Activated CD4-positive, alpha-beta T cell treated with anti-CD3 and anti-CD28 coated beads, Interleukin-2, amount 10 ng/mL, durations not matched to agents 7 days and 5 days (primary cell): Measurements from ENCODE around the gene EYA2. TPM values are rescaled to one million over a fixed set of nuclear protein-coding genes. Genes with fewer than 3 reads are reported as not detected.

ENCODE experiments used
- CTCF ChIA-PET: fragments of 350-600 bp; sonication (Branson Sonifier 250); formaldehyde crosslinking; loops from one replicate; lab custom pipeline; 2021; ENCODE audit warnings: antibody characterized with exemption; lab: Charles Lee
- POLR2A ChIA-PET: fragments of 350-600 bp; sonication (Branson Sonifier 250); formaldehyde crosslinking; loops from one replicate; lab custom pipeline; 2021; ENCODE audit warnings: antibody characterized with exemption; lab: Charles Lee
- DNase-seq: peaks from one replicate; pipeline ENCODE4 v3.0.0-alpha.2; 2020
- H3K27ac Mint-ChIP-seq: one replicate; pipeline ENCODE4 v1.8.0; 2021; ENCODE audit warnings: mild to moderate bottlenecking, moderate library complexity, mixed read lengths
- H3K27me3 Mint-ChIP-seq: one replicate; pipeline ENCODE4 v1.8.0; 2021; ENCODE audit warnings: mixed read lengths
- H3K36me3 Mint-ChIP-seq: one replicate; pipeline ENCODE4 v1.8.0; 2021; ENCODE audit warnings: low read depth, mixed read lengths
- H3K4me1 Mint-ChIP-seq: one replicate; pipeline ENCODE4 v1.8.0; 2021; ENCODE audit warnings: mixed read lengths
- H3K4me3 Mint-ChIP-seq: one replicate; pipeline ENCODE4 v1.8.0; 2021; ENCODE audit warnings: mild to moderate bottlenecking, moderate library complexity, mixed read lengths
- H3K9me3 Mint-ChIP-seq: one replicate; pipeline ENCODE4 v1.8.0; 2021; ENCODE audit warnings: mixed read lengths
- total RNA-seq, 2 experiments: library from RNA; stranded (reverse); gene quantifications; one replicate each; pipeline ENCODE4 v1.2.3, GENCODE V29; 2021

Gene EYA2
- total RNA-seq, 2 experiments from 2014 or later = not detected

DNA sequence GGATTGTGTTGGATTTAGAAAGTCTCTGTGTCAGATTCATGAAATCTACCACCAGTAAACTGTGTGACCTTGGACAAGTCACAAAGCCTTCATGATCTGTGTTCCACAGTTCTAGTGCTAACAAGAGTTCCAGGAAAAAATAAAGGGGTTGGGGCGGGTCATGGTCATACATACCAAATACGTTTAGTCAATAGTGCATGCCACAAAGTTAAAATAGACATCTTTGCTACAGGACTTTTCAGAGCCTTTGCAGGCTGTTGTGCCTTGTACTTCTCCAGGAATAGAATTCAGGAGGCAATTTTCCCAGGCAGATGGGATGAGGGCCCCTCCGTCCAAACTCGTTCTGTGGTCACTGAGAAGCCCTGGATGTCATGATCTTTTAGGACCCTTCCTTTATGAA, 127.2 kb downstream of the EYA2 start:
- Mint-ChIP-seq H3K36me3 (no peaks in the 10 kb centered on the region), H3K9me3 (no peaks in the 10 kb centered on the region), H3K27ac (no peak overlapping the region), H3K4me1 (no peaks in the 10 kb centered on the region), H3K27me3 (peaks cover 33% of the 10 kb centered on the region), H3K4me3 (no peak overlapping the region)
- POLR2A ChIA-PET = no interaction called here
- no peak for DNase-seq
- CTCF ChIA-PET = no interaction called here

DNA sequence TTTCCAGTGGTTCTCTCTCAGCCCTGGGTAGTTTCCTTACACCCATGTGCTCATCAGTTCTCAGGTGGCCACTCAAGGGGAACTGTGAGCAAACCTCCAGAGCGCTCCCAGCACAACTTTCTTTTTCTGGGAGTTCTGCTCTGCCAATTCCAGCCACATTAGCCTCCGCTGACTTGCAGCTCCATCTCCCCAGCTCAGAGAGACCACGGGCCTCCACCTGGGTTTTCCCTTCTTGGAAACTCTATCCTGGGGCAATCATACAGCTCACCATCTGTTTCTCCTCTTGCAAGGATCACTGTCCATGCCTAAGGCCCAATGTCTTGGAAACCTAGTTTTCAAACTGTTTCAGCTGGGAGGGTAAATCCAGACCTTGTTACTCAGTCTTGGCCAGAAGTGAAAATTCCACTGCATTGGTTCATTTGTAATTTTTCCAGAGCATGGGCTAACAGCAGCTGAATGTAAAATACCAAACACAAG, 129.9 kb downstream of the EYA2 start:
- Mint-ChIP-seq H3K4me3 (no peak overlapping the region), H3K4me1 (no peaks in the 10 kb centered on the region), H3K9me3 (peaks cover 3% of the 10 kb centered on the region), H3K27me3 (peaks cover 35% of the 10 kb centered on the region), H3K27ac (no peak overlapping the region), H3K36me3 (no peaks in the 10 kb centered on the region)
- POLR2A ChIA-PET = no interaction called here
- CTCF ChIA-PET = no interaction called here
- no peak for DNase-seq

DNA sequence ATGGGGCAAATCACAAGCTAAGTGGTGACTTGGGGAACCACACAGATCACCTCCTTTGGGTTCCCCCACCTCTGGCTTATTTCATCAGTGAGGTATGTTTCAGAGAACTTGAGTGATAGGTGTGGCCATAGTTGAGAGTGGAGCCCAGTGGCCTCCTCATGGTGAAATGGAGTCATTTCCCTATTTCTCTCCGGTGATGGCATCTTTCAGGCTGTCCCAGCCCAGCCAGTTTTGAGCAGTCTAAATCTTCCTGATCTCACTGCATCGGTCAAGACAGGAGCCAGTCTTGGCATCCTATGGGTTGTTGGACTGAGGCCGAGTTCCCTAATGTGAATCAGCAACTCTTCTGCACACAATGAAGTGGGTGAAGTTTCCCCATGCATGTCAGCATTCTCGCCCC, 132.4 kb downstream of the EYA2 start:
- ChIA-PET CTCF (interaction anchor here (0.7 kb wide), 1 partner anchor 200 kb away, joined by 3 read pairs; no protein-coding TSS in a partner anchor), POLR2A (no interaction called here)
- Mint-ChIP-seq H3K9me3 (peaks cover 5% of the 10 kb centered on the region), H3K4me1 (no peaks in the 10 kb centered on the region), H3K27ac (no peak overlapping the region), H3K36me3 (no peaks in the 10 kb centered on the region), H3K4me3 (no peak overlapping the region), H3K27me3 (peaks cover 35% of the 10 kb centered on the region)
- no peak for DNase-seq

DNA sequence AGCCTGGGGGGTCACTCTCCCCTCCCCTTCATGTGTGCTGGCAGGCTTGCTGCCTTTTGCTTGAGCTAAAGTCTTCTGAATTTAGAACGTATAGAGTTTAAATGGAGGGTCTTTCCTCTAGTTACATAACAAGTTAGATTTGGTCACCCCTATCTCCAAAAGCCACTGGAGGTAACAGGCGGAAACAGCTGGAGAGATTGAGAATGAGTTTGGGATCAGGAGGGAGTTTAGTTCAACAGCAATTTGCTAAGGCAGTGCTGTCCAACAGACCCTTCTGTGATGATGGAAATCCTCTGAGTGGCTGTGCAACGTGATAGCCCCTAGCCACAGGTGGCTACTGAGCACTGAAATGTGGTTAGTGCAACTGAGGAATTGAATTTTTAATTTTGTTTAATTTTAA, 132.8 kb downstream of the EYA2 start:
- Mint-ChIP-seq H3K27me3 (peaks cover 35% of the 10 kb centered on the region), H3K9me3 (peaks cover 5% of the 10 kb centered on the region), H3K27ac (no peak overlapping the region), H3K4me1 (no peaks in the 10 kb centered on the region), H3K36me3 (no peaks in the 10 kb centered on the region), H3K4me3 (no peak overlapping the region)
- CTCF ChIA-PET = interaction anchor here (0.7 kb wide), 1 partner anchor 199 kb away, joined by 3 read pairs; no protein-coding TSS in a partner anchor
- POLR2A ChIA-PET = no interaction called here
- DNase-seq = no peak

DNA sequence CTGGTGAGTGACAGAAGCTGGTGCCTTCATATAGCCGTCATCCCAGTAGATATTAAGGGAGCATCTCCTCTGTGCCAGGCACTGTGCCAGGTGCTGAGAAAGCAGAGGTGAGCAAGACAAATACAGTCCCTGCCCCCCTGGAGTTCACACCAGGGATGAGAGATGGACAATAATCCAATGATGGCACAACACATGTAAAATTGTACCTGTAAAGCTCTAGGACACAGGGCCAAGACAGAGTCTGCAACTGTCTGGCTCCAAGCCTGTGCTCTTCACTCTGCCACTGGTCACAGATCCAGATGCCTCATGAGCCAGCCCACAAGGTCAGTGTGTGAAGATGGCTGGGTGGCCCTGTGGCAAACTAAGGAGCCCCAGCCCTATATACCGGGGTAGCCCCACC, 133.8 kb downstream of the EYA2 start:
- no peaks in the 10 kb centered on the region for H3K36me3 Mint-ChIP-seq
- peaks cover 5% of the 10 kb centered on the region for H3K9me3 Mint-ChIP-seq
- no peak overlapping the region for H3K4me3 Mint-ChIP-seq
- POLR2A ChIA-PET = no interaction called here
- DNase-seq = no peak
- H3K27me3 Mint-ChIP-seq = peaks cover 32% of the 10 kb centered on the region
- no peaks in the 10 kb centered on the region for H3K4me1 Mint-ChIP-seq
- no peak overlapping the region for H3K27ac Mint-ChIP-seq
- CTCF ChIA-PET = interaction anchor here (1.2 kb wide), 1 partner anchor 12 kb away, joined by 3 read pairs; no protein-coding TSS in a partner anchor

DNA sequence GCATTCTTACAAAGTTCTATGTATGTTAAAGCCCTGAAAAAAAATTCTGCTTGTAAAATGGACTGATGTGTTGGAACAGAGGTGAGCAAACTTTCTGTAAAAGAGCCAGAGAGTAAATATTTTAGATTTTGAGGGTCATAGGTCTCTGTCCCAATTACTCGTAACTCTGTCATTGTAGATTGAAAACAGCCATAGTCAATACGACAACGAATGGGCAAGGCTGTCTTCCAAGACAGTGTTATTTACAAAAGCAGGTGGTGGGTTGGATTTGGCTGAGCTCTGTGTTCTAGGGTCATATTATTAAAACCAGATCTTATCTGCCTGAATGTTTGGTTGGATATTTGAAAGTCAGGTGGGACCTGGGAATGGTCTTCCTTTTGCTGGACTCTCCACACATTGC, 135.2 kb downstream of the EYA2 start:
- peaks cover 20% of the 10 kb centered on the region for H3K27me3 Mint-ChIP-seq
- H3K4me1 Mint-ChIP-seq = no peaks in the 10 kb centered on the region
- ChIA-PET POLR2A (no interaction called here), CTCF (no interaction called here)
- no peak overlapping the region for H3K4me3 Mint-ChIP-seq
- H3K9me3 Mint-ChIP-seq = peaks cover 5% of the 10 kb centered on the region
- H3K27ac Mint-ChIP-seq = no peak overlapping the region
- DNase-seq = no peak
- H3K36me3 Mint-ChIP-seq = no peaks in the 10 kb centered on the region

DNA sequence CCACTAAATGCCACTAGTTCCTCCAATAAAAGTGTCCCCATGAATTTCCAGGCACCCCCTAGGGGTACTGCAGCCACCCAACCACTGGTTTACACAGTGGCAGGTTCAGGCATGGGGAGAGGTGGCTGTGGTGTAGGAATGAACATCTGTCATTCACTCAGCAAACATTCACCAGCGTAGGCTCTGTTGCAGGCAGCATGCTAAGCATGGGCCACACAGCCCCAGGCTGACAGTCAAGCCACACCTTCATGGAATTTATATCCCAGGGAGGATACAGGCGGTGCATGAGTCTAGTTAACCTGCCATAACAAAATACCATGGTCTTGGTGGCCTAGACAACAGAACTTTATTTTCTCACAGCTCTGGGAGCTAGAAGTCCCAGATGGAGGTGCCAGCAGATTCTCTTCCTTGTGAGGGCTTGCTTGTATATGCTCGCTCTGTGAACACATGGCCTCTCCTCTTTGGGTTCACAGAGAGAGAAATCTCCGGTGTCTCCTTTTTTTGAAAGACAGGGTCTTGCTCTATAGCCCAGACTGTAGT, 135.7 kb downstream of the EYA2 start:
- no peaks in the 10 kb centered on the region for H3K36me3 Mint-ChIP-seq
- H3K9me3 Mint-ChIP-seq = peaks cover 5% of the 10 kb centered on the region
- no peaks in the 10 kb centered on the region for H3K4me1 Mint-ChIP-seq
- ChIA-PET CTCF (no interaction called here), POLR2A (no interaction called here)
- peaks cover 15% of the 10 kb centered on the region for H3K27me3 Mint-ChIP-seq
- no peak overlapping the region for H3K4me3 Mint-ChIP-seq
- no peak overlapping the region for H3K27ac Mint-ChIP-seq
- no peak for DNase-seq

DNA sequence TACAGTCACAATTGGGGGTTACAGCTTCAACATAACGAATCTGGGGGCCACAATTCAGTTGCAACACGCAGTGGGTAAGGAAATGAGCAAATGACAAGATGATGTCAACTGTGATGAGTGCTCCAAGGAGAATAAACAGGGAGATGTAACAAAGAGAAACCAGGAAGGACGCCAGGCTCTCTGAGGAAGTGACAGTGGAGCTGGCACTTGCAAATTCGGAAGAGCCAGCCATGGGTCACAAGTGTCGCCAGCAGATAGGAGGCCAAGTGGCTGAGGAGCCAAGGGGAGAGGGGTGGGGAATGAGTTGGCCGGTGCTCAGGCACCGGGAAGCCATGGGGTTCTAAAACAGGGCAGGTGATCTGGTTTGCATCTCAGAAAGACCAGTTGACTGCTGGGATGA, 136.4 kb downstream of the EYA2 start:
- DNase-seq = no peak
- H3K9me3 Mint-ChIP-seq = peaks cover 5% of the 10 kb centered on the region
- H3K36me3 Mint-ChIP-seq = no peaks in the 10 kb centered on the region
- H3K4me3 Mint-ChIP-seq = no peak overlapping the region
- H3K4me1 Mint-ChIP-seq = no peaks in the 10 kb centered on the region
- ChIA-PET CTCF (no interaction called here), POLR2A (no interaction called here)
- H3K27ac Mint-ChIP-seq = no peak overlapping the region
- peaks cover 15% of the 10 kb centered on the region for H3K27me3 Mint-ChIP-seq

DNA sequence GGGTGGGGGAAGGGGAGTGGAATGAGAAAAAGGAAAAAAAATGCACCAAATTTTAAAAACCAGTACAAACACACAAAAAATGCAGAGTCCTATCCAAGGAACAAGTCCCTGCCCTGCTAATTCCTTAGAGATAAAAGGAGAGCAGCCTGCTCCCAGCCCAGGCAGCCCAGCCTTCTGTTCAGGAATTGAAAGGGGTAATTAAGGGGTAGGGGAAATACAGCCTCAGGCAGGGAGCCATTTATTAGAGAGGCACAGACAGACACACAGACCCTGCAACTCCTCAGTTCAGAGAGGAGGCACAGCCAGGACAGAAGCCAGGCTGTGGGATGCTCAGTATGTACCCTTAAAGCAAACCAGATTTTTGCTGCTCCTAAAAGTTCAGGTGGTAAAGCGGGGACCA, 137.2 kb downstream of the EYA2 start:
- POLR2A ChIA-PET = no interaction called here
- Mint-ChIP-seq H3K27me3 (peaks cover 11% of the 10 kb centered on the region), H3K9me3 (peaks cover 5% of the 10 kb centered on the region), H3K36me3 (no peaks in the 10 kb centered on the region), H3K4me3 (no peak overlapping the region), H3K4me1 (no peaks in the 10 kb centered on the region), H3K27ac (no peak overlapping the region)
- CTCF ChIA-PET = no interaction called here
- DNase-seq = no peak

DNA sequence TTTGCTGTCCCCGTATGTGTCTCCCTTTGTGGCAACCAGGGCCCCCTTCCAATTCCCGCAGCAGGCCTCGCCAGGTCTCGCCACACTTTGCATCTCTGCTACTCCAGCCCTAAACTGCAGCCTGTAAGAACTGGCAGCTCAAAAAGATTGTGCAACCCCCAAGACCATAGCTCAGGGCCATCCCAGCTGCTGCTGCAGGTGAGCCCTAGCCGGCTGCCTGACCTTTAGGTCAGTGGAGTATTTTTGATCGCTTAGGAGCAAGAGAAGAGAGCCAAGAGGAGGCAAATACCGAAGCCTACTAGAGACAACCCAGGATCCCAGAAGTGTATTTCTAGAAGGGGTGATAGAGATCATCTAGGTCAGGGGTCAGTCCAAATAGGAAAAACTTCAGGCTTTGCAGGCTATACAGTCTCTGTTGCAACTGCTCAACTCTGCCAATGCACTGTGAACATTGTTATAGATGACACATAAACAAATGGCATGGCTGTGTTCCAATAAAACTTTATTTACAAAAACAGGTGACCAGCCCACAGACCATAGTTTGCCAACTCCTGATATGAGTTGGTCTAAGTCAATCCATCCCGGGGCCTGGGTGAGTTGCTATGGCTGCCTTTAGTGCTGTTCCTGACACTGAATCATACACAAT, 138.4 kb downstream of the EYA2 start:
- Mint-ChIP-seq H3K4me1 (no peaks in the 10 kb centered on the region), H3K27me3 (peaks cover 8% of the 10 kb centered on the region), H3K27ac (no peak overlapping the region), H3K4me3 (no peak overlapping the region), H3K9me3 (peaks cover 5% of the 10 kb centered on the region), H3K36me3 (no peaks in the 10 kb centered on the region)
- ChIA-PET POLR2A (interaction anchor here (0.6 kb wide), 1 partner anchor 16 kb away, joined by 3 read pairs; no protein-coding TSS in a partner anchor), CTCF (interaction anchor here (0.8 kb wide), 1 partner anchor 137 kb away, joined by 3 read pairs; no protein-coding TSS in a partner anchor)
- DNase-seq = no peak

DNA sequence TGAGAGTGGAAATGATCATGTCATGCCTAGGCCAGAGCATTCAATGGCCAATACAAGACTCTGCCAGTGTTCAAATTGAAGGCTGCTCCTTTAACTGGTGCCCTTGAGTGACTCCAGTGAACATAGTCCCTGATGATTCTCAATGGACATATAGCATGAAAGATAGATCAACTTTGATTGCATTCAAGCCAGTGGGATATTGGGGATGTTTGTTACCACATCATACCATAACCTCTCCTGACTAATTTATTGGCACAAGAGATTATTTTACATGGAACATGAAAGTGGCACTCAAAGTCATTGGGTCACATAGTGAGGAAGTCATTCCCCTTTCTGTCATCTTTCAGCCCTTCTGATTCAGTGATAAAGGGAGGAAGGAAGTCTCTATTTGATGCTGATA, 139.0 kb downstream of the EYA2 start:
- ChIA-PET POLR2A (no interaction called here), CTCF (no interaction called here)
- no peak overlapping the region for H3K27ac Mint-ChIP-seq
- H3K4me1 Mint-ChIP-seq = no peaks in the 10 kb centered on the region
- H3K36me3 Mint-ChIP-seq = no peaks in the 10 kb centered on the region
- peaks cover 5% of the 10 kb centered on the region for H3K9me3 Mint-ChIP-seq
- H3K27me3 Mint-ChIP-seq = peaks cover 8% of the 10 kb centered on the region
- DNase-seq = no peak
- H3K4me3 Mint-ChIP-seq = no peak overlapping the region

DNA sequence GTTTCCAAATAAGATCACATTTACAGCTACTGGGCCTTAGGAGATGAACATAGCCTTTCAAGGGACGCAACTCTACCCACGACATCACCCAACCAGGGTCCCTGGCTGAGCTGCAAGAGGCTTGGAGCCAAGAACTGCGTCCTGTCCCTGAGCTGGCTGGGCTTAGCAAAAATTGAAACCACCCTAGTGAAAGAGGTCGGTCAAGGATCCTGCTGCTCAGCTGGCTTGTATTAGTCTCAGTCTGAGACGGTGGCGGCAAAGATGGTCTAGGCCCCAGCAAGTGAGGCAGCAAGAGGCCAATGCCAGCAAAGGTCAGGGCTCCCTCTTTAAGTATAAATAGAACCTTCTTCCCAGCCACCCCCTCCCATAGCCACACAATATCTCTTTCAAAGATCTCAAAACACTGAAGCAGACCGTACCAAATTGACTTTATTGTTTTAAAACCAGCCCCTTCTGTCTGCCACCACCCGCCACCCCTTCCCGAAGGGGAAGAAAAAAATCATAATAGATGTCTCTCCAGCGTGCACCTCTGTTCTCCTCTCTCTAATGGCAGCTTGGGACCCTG, 140.5 kb downstream of the EYA2 start:
- ChIA-PET CTCF (no interaction called here), POLR2A (no interaction called here)
- Mint-ChIP-seq H3K9me3 (no peaks in the 10 kb centered on the region), H3K4me1 (no peaks in the 10 kb centered on the region), H3K27me3 (peaks cover 8% of the 10 kb centered on the region), H3K27ac (no peak overlapping the region), H3K4me3 (no peak overlapping the region), H3K36me3 (no peaks in the 10 kb centered on the region)
- DNase-seq = no peak

DNA sequence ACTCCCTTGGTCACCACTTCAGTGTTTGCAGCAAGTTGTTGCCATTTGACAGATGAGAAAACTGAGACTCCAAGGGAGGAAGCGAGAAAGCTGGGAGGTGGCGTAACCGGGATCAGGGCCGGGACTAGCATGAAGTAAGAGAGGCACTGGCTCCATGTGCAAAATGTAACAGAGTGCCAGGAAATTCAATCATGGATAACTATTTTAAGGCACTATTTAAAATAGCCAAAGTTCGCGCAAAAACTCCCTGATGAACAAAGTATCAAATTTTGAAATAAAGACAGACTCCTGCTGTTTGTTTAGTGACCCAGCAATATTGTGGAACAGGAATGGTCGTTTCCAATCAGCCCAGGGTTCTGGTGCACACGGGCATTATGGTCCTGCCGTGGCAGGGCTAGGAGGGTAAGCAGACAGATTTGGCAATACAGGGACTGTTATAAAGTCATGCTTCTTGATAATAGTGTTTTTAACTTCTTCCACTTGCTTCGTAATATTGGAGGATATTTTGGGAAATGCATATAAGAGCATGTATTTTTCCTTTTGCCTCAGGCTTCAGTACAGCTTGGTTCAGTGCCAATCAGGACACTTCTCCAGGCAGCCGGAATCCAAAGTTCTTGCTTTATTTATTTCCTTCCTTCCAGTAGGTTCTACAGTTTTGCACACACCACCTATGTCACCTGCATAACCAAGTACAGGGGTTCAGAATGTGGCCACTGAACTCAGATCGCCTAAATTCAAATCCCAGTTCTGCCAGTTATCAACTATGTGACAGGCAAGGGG, 141.6 kb downstream of the EYA2 start:
- Mint-ChIP-seq H3K27ac (no peak overlapping the region), H3K36me3 (no peaks in the 10 kb centered on the region), H3K9me3 (no peaks in the 10 kb centered on the region), H3K4me1 (no peaks in the 10 kb centered on the region), H3K4me3 (no peak overlapping the region), H3K27me3 (peaks cover 7% of the 10 kb centered on the region)
- ChIA-PET POLR2A (no interaction called here), CTCF (interaction anchor here (0.6 kb wide), 1 partner anchor 295 kb away, joined by 3 read pairs; no protein-coding TSS in a partner anchor)
- no peak for DNase-seq
